B cell (primary cell): ENCODE data around the gene SRGAP1.

Experiments
- CTCF ChIP-seq: fragments of 200-600 bp; IDR thresholded peaks from one replicate; pipeline ENCODE4 v1.8.0; 2022; ENCODE audit warnings: antibody characterized with exemption, mild to moderate bottlenecking
- EZH2 ChIP-seq: IDR thresholded peaks from 2 replicates; pipeline ENCODE4 v1.6.1; 2012; ENCODE audit warnings: borderline replicate concordance, low read depth, mild to moderate bottlenecking, moderate library complexity, low read length; ENCODE audit not compliant: insufficient read depth, poor library complexity, severe bottlenecking

- TF ChIP-seq CTCF (no peak), EZH2 (no peak)
These were observed 154.1 kb downstream of the SRGAP1 start for GRCh38 chr12:63998584-63998983.
